Activated CD4-positive, alpha-beta T cell treated with anti-CD3 and anti-CD28 coated beads for 24 hours (primary cell): ENCODE measurements around the gene DLGAP5.

Experiments used
- DNase-seq, 2 donors: peaks; one replicate each; pipeline ENCODE4 v3.0.0-alpha.2; 2020; ENCODE audit warnings: low read depth in 2 of 2

Gene DLGAP5

DNA sequence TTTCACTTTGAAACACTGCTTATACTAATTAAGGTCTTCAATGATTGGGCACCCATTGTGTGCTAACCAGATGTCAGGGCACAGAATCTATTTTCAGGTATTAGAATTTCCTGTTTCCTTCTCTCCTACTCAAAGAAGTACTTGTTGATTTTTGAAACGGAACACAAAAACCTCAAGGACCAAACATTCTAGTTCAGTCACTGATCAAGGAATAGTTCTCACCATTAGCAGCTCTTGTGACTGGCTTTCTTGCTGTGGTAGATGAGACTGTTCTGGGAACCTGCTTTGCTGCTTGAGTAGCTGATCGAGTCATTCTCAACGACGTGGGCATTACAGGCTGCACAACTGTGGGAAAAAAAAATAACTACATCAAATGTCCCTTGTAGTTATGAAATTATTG is 11.0 kb downstream of the DLGAP5 start:
- no peak for DNase-seq

GRCh38 chr14:55180006-55180405 is 11.4 kb downstream of the DLGAP5 start:
- no peak for DNase-seq

GRCh38 chr14:55170526-55170925 is 20.9 kb downstream of the DLGAP5 start:
- no peak for DNase-seq

DNA sequence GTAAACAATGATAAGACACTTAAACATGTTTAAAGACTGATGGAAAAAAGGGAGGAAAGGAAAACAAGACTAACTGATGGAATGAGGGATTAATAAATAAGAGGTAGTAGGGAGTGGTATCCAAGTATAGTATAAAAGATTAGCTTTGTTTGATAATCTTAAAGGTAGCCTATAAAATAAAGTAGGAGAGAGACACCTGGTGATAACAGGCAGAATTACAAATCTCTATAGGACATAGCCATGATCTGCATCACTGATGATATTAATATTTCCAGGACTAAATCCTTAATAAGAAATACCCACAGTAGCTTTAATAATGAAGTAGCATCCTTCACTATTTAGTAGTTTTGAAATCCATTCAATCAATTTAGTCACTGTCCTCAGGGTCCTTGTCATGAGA is 30.4 kb downstream of the DLGAP5 start:
- no peak for DNase-seq

GRCh38 chr14:55158412-55158811 is 33.0 kb downstream of the DLGAP5 start:
- DNase-seq: no peak

- no peak for DNase-seq
Measured at GRCh38 chr14:55157080-55157479, 34.3 kb downstream of the DLGAP5 start.

GRCh38 chr14:55153951-55154350 is 37.4 kb downstream of the DLGAP5 start:
- no peak for DNase-seq

GRCh38 chr14:55152052-55152753 is 39.2 kb downstream of the DLGAP5 start:
- DNase-seq: no peak

- DNase-seq: no peak
Measured at GRCh38 chr14:55151601-55152000, 39.8 kb downstream of the DLGAP5 start.

DNA sequence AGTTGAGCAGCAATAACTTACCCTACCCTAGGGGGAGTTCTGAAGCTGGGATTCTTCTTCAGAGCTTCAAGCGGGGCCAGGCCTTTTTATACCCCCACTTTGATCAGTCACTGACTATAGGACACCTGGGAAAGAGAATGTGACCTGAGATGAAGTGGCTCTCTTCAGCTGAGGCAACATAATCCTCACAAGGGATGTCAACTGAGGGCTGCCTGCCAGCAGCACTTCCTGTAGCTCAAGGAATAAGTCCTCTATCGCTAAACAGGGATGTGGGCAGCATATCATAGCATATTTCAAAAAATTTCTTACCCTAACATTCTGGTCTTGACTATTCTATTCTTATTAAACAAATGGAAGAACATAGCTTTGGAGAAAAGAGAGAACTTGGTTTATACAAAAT is 45.0 kb downstream of the DLGAP5 start:
- DNase-seq: no peak

GRCh38 chr14:55142466-55142865 is 48.9 kb downstream of the DLGAP5 start:
- no peak for DNase-seq

- no peak for DNase-seq
Measured at GRCh38 chr14:55141825-55142224, 49.6 kb downstream of the DLGAP5 start.

- DNase-seq: no peak
Measured at GRCh38 chr14:55139696-55140509, 51.5 kb downstream of the DLGAP5 start.

DNA sequence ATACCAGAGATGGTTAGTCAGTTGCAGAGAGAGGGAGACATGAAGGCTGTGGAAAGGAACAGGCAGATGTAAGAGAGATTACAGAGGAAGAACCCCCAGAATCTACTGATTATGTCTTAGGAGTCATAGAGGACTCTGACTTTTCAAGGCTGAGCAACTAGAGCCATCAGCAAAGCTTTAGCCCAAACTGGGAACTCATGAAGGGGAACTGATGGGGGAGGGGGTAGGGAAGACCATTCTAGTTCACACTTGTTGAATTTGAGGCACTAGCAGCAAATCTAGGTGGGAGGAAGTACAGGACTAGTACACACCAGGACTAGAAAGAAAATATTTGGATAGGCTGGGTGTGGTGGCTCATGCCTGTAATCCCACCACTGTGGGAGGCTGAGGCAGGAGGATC is 52.2 kb downstream of the DLGAP5 start:
- DNase-seq: no peak

DNA sequence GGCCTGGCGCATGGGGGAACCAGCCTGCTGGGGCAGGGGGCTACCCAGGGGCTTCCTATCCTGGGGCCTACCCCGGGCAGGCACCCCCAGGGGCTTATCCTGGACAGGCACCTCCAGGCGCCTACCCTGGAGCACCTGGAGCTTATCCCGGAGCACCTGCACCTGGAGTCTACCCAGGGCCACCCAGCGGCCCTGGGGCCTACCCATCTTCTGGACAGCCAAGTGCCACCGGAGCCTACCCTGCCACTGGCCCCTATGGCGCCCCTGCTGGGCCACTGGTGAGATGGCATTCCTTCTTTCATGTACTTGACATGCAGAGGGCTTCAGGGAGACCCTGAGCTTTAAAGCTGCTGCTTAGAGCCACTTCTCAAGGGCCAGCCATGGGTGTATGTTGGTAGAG is 53.3 kb downstream of the DLGAP5 start:
- no peak for DNase-seq

- no peak for DNase-seq
Measured at GRCh38 chr14:55136885-55137786, 54.2 kb downstream of the DLGAP5 start.

DNA sequence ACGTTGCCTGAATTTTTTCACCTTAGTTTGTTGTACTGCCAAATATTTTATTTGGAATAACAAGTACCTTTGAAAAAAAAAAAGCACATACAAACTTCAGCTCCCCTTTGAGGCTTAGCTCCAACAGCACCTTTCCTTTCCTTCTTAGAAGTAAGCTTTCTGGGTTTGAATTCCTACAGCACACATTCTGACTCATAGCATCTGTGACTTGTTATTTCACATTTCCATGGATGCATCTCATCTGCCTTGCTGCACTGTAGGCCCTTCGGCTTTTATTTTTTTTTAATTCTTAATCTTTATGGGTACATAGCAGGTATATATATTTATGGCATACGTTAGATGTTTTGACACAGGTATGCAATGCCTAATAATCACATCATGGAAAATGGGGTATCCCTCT is 55.1 kb downstream of the DLGAP5 start:
- DNase-seq: no peak

DNA sequence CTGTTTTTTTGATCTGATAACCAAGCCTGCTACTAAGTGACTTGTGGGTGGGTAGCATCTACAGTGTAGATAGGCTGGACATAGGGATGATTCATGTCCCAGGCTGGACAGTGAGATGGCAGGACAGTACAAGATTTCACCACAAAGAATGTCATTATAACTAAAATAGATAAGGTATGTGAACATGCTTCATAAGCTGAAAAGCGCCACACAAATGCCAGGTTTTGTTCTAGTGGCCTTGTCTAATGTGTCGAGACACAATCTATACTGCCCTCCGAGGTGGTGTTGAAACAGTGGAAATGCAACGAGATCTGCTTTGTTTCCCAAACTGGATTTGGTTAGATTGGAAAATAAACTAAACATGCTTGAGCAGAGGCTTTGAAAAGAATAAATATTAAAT is 58.0 kb downstream of the DLGAP5 start:
- DNase-seq: no peak

DNA sequence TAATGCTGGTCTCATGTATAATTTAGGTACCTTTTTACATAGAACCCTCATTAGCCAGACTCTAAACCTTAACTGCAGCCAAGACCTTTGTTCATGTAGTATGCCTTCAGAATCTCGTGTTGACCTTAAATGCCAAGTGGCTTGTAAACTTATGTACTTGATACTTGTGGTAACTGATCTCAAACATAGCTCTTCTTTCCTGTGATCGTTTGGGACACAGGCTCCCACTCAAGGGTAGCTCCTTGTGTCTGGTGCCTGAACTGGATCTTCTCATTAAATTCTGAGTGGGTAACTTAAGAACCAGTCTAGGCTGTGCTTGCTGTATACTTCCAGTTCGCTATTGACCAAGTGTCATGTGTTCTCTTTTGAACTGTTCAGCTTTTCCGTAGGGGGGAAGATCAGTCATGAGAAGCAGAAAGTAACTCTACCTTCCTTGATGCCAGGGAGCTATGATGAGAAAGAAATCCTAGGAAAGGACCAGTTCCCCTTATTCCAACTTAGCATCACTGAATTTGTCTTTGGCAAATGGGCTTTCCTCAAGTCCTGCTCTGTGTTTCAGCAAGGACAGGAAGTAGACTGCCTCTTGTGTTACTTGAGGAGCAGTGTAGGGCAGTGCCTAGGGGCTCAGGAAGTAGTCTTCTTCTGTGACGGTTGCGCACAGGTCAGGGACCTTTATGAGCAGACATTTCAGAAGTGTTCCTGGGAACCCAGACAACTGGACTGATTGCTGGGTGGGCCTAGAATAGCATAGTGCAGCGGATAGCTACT is 59.8 kb downstream of the DLGAP5 start:
- no peak for DNase-seq

- DNase-seq: no peak
Measured at GRCh38 chr14:55130196-55130550, 61.2 kb downstream of the DLGAP5 start.

GRCh38 chr14:55129428-55130195 is 61.8 kb downstream of the DLGAP5 start:
- DNase-seq: peak; percentile 19 to 24
